IMR-90 (cell line): Measurements from ENCODE around the gene SIN3B. TPM values are rescaled to one million over a fixed set of nuclear protein-coding genes. Genes with fewer than 3 reads are reported as not detected.

Experiments
- microRNA-seq, 2 experiments: library from miRNA; stranded (forward) in 1 of 2; unstranded in 1 of 2; fragments of 10-50 nt in 1 of 2; fragments of <30 nt in 1 of 2; gene quantifications in 1 of 2; microRNA quantifications in 1 of 2; one replicate each; pipeline versions ENCODE3 to v1.1.0; 2013 to 2020; ENCODE audit not compliant: insufficient read depth in 1 of 2, insufficient read length in 1 of 2, unreplicated experiment in 1 of 2
- polyA plus RNA-seq, 3 experiments: library from polyadenylated mRNA; depleted of rRNA; stranded (reverse); fragments of >200 nt; gene quantifications; 2 replicates each; pipeline ENCODE4 v1.2.3, GENCODE V29; 2012; ENCODE audit warnings: low replicate concordance in 1 of 3
- small RNA-seq, 5 experiments: library from RNA; depleted of rRNA; stranded (forward); fragments of <200 nt; gene quantifications; one replicate each; pipeline ENCODE3, GENCODE V24; 2012
- total RNA-seq: library from RNA; depleted of rRNA; stranded (reverse); fragments of >200 nt; gene quantifications from 2 replicates; pipeline ENCODE4 v1.2.3, GENCODE V29; 2012; rRNA removed

SIN3B gene
- total and polyA plus RNA-seq, 2 of the 4 experiments (the other 2 are of a cell fraction) = 7.9 to 40.0 TPM

Small RNA genes lying within 50 kb of the gene (microRNA-seq; reads per million reads assigned to microRNA genes)
- gene AC008737.3 (ENCODE audit: insufficient read depth, insufficient read length) (not detected), gene RN7SL823P (ENCODE audit: insufficient read depth, insufficient read length) (not detected), gene RN7SL835P (ENCODE audit: insufficient read depth, insufficient read length) (not detected)

Small RNA genes lying within 50 kb of the gene (small RNA-seq; reads per million reads assigned to genes)
- gene AC008737.3 = 0 reads per million in 5 experiments
- gene RN7SL823P = 0 reads per million in 5 experiments
- 0 reads per million in 5 experiments for gene RN7SL835P

Other genes starting within 250 kb of the SIN3B start
- 2.0 and 2.8 TPM in 2 replicates for gene MED26, start 201.2 kb upstream of the SIN3B start, total RNA-seq
- gene MED26, start 201.2 kb upstream of the SIN3B start, polyA plus RNA-seq (2012; rRNA removed) = 4.0 and 4.9 TPM in 2 replicates
- gene SMIM7, start 169.3 kb upstream of the SIN3B start, total RNA-seq = 55.7 and 68.6 TPM in 2 replicates
- gene SMIM7, start 169.3 kb upstream of the SIN3B start, polyA plus RNA-seq (2012; rRNA removed) = 64.8 and 66.5 TPM in 2 replicates
- 1.4 and 2.0 TPM in 2 replicates for gene TMEM38A, start 168.3 kb upstream of the SIN3B start, total RNA-seq
- gene TMEM38A, start 168.3 kb upstream of the SIN3B start, polyA plus RNA-seq (2012; rRNA removed) = 1.3 and 2.2 TPM in 2 replicates
- gene NWD1, start 109.6 kb upstream of the SIN3B start, total RNA-seq = not detected in 2 replicates
- gene NWD1, start 109.6 kb upstream of the SIN3B start, polyA plus RNA-seq (2012; rRNA removed) = not detected in 2 replicates
- gene F2RL3, start 59.6 kb downstream of the SIN3B start, total RNA-seq = not detected in 2 replicates
- gene F2RL3, start 59.6 kb downstream of the SIN3B start, polyA plus RNA-seq (2012; rRNA removed) = 0.03 TPM in 1 of 2 replicates, not detected in the other
- gene CPAMD8, start 197.4 kb downstream of the SIN3B start, total RNA-seq = 0.28 and 0.36 TPM in 2 replicates
- 0.63 and 0.79 TPM in 2 replicates for gene CPAMD8, start 197.4 kb downstream of the SIN3B start, polyA plus RNA-seq (2012; rRNA removed)
- 3.4 and 3.9 TPM in 2 replicates for gene HAUS8, start 246.1 kb downstream of the SIN3B start, total RNA-seq
- 12.8 and 14.2 TPM in 2 replicates for gene HAUS8, start 246.1 kb downstream of the SIN3B start, polyA plus RNA-seq (2012; rRNA removed)
- 59.7 and 61.8 TPM in 2 replicates for gene MYO9B, start 246.4 kb downstream of the SIN3B start, total RNA-seq
- 77.8 and 91.3 TPM in 2 replicates for gene MYO9B, start 246.4 kb downstream of the SIN3B start, polyA plus RNA-seq (2012; rRNA removed)